Left ventricle myocardium superior (tissue), 1 donor: ENCODE results near the gene ACAD8. TPM values are rescaled to one million over a fixed set of nuclear protein-coding genes. Genes with fewer than 3 reads are reported as not detected.

Experiments
- total RNA-seq: library from RNA; stranded (reverse); fragmentation: NEBNext Ultra II Directional; extraction: Animal tissue kit (Norgen Biotek cat#: 25700); gene quantifications from one replicate; pipeline ENCODE4 v1.2.1, GENCODE V29; 2021
- donor health status: DM: no; HTN: yes; CAD: no; lungs with severe emphysema.

ACAD8 gene
- total RNA-seq, 1 donor from 2014 or later: 40.9 TPM

Other genes with a start within 250 kb of the ACAD8 start
- gene JAM3, start 184.5 kb upstream of the ACAD8 start, total RNA-seq: 18.3 TPM
- 9.7 TPM for gene NCAPD3, start 29.6 kb upstream of the ACAD8 start, total RNA-seq
- gene VPS26B, start 28.9 kb upstream of the ACAD8 start, total RNA-seq: 41.9 TPM
- gene THYN1, start 216 bp upstream of the ACAD8 start, total RNA-seq: 39.5 TPM
- not detected for gene GLB1L3, start 22.8 kb downstream of the ACAD8 start, total RNA-seq
- gene GLB1L2, start 78.4 kb downstream of the ACAD8 start, total RNA-seq: 0.37 TPM
- gene B3GAT1, start 158.7 kb downstream of the ACAD8 start, total RNA-seq: 0.17 TPM